Activated CD4-positive, CD25-positive, alpha-beta regulatory T cell treated with anti-CD3 and anti-CD28 coated beads, Interleukin-2, amount 50 U/mL, for 72 hours (primary cell): ENCODE data around the gene ESRRB.

Source experiments
- DNase-seq: peaks from one replicate; pipeline ENCODE4 v3.0.0; 2021

ESRRB gene

GRCh38 chr14:76352639-76353281, 23.2 kb upstream of the ESRRB start:
- peak; percentile 66 for DNase-seq

DNA sequence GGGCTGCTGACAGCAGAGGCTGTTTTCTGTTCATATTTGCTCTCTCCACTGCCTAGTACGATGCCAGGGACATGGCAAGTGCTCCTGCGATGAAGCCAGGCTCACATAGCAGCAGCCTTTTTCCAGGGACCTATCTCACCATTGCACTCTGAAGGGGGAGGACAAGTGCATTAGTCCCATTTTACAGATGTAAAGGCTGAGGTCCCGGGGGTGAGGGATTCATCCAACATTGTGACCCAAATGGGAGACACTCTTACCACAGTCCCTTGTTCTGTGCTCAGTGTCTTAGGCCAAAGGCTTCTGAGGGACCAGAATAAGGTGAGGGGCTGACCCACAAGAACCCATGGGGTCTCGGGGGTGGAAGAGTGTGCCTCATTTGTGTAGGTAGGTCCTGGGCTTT, 21.6 kb upstream of the ESRRB start:
- no peak for DNase-seq

GRCh38 chr14:76355771-76356170, 20.2 kb upstream of the ESRRB start:
- DNase-seq, result no peak

GRCh38 chr14:76371066-76371465, 4.9 kb upstream of the ESRRB start:
- no peak for DNase-seq

DNA sequence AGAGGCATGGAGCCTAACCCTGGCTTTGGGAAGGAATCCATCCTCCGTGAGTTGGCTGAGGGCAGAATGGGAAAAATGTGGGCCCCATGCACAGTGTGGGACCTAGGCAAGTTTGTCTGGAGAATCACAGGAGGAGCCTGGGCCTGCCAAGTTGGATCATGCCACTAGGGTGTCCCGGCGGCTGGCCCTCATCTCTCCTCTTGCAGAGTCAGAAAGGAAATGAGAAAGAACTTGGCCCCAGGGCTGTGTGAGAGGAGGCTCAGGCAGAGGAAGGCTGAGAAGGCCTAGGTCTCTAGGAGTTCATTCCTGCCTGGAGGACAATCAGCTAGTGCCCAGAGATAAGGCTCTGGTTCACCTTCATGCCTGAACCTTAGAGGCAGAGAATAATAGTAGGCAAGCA, 2.5 kb upstream of the ESRRB start:
- DNase-seq, result no peak

- DNase-seq, result no peak
Observed at GRCh38 chr14:76375484-76375883, 453 bp upstream of the ESRRB start.

GRCh38 chr14:76376409-76376877, 506 bp downstream of the ESRRB start:
- DNase-seq, result no peak

GRCh38 chr14:76376878-76377734, 1.2 kb downstream of the ESRRB start:
- no peak for DNase-seq

DNA sequence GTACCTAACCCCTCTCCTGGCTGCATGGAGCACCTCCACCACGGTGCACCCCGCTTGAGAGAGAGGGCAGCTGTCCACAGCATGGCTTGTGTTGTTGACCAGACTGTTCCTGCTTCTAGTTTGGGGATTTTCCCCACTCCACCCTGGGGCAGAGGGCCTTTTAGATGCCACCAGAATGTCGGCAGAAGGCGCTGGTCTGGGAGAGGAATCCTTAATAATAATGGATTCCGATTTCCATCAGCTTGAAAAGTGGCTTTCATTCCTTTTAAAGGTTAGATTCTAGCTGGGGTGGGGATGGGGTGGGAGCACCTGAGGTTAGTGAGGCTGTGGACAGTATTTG, 1.8 kb downstream of the ESRRB start:
- DNase-seq, result no peak

DNA sequence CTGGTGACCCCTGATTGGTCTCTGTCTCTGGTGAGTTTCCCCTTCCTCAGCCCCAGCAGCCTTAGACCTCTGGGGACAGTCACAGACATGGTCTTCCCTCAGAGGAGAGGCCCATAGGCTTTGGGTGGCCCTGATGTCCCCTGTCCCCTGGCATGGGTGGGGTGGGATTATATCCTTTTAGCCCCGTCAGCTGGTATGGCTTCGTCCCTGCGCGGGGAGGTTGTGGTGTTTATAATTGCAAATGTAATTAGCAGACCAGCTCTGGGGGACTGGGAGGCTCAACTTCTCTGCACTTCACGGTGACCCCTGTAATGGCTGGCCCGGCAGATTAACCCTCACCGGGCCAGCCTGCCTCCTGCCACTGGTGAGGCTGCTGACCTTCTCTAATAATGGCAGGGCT, 5.1 kb downstream of the ESRRB start:
- DNase-seq, result no peak

DNA sequence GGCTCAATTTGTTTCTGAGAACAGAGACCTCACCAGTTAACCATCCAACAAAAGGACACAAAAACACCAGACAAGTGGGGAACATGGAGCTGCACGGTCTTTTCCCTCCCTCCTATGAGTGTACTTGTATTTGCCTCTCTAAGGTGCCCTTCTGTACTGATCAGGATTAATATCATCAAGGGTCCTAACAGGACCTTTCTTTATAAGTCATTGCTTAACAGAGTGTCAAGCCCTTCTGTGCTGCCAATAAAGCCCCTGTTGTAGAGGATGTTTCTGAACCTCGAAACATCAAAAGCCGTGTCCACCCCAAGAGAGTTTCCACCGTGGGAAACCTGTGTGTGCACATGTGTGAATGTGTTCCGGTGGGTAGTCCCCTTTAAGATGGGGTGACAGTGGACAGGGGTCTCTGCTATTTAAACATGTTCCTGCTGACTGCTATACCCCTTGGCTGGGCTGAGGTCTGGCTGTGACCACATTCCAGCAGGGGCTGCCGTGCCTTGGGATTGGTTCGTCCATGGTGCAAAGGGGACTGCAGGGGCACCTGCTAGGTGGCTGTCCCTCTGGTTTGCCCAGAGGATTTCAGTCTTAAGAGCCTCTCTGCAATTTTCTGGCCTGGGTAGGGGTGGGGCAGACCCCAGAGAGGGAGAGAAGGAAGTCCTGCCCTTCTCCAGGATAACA, 6.0 kb downstream of the ESRRB start:
- no peak for DNase-seq

- DNase-seq, result no peak
Observed at GRCh38 chr14:76382495-76382832, 6.5 kb downstream of the ESRRB start.

DNA sequence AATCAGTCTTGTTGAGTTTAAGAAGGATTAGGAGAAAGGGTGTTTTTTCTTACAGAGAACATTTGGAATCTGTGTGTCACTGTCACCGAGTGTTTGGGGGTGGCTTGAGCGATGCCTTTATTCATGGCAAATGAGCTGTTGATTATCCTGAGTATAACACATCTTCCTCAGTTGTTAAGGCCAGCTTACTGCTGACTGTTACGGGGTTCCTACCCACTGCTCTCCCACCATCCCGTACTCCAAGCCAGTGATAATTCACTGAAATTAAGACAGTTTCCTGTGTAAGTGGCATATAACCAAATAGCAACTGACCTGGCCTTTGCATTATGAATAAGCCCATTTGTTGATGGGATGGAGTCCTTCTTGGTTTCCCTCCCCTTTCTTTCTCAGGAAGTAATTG, 9.5 kb downstream of the ESRRB start:
- DNase-seq, result no peak

DNA sequence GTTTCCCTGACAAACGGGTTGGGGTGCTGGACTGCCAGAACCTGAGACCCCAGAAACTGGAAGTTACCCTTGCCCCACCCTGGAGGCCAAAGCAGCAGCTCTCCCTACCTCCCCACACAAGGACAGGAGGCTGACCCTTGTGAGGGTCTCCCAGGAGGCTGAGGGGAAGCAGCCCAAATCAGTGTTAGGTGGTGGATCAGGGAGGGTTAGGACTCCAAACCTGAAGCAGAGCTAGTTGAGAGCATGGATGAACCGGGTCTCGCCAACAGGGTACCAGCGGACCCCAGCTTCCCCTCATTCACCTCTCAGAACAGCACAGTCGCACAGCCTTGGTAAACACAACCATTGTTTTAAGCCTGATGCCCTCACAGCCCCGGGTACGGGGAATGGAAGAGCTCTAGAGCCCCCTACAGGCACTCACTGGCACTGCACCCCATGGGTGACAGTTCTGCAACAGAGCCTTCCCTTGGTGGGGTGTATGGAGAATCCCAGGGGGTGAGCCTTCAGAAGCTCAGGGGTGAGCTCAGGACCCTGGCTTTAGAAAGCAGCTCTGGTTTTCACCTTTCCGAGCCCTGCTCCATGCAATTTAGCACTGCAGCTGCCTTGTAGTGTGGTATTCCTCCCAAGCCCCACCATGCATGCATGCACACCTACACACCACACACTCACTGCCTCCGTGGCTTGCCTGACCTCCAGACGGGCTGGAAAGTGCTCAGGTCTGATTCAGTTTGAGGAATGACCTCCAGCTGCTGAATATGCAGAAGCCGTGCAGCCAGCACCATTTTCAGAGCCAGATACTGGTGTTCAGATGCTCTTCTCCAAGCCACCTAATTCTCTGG, 11.2 kb downstream of the ESRRB start:
- DNase-seq, result peak; percentile 73

GRCh38 chr14:76389841-76390240, 13.9 kb downstream of the ESRRB start:
- DNase-seq, result no peak

- no peak for DNase-seq
Observed at GRCh38 chr14:76390621-76391020, 14.7 kb downstream of the ESRRB start.

DNA sequence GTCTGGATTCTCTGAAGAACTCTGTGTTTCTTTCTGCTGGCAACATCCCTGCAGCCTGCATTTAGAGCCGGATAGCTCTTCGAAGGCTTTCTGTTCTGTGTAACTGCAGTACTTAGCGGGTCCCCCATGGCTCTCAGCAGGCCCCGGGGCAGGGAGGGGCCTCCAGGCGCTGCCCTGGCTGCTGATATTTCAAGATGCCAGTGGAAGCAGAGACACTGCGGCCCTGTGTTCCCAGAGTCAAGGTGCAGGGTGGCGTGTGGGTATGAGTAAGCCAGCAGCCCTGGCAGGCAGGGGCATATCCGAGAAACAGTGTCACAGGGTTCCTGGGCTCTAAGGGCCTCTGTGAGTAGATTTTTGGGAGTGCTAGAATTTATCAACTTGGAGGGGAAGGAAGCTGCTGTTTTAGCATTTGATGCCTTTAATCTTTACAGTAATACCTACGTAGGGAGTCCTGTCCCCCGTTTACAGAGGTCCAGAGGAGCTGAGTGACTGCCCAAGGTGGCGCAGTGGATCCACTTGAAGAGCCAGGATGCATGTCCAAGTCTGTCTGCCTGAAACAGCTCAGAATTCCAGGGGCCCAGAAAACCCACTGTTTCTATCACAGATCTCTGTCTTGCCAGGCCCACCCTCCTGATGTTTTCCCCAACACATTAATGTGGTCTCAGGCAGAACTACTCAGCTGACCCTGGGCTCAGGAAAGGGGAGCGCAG, 16.2 kb downstream of the ESRRB start:
- no peak for DNase-seq

GRCh38 chr14:76394569-76394968, 18.6 kb downstream of the ESRRB start:
- no peak for DNase-seq

GRCh38 chr14:76395161-76395560, 19.2 kb downstream of the ESRRB start:
- DNase-seq, result no peak

DNA sequence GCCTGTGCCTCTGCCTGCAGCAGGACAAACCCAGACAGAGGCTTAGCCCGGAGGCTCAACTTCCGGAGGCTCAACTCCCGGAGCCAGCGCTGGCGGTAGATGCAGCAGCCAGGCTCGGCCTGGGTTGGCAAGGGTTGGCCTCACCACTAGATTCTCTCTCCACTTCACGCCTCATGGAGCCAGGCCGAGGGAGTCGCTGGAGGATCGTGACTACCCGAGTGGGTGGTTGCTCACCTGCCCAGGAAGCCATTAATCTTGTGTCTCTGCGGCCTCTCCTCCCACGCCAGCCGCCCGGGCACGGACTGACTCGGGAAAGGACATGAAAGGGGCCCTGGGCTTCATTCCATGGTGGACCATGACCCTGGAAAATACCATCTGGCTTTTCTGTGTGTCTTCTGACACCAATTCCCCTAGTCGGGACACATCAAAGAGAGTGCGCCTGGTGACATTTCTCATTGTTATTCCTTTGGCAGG, 20.8 kb downstream of the ESRRB start:
- DNase-seq, result no peak

- no peak for DNase-seq
Observed at GRCh38 chr14:76405627-76406026, 29.7 kb downstream of the ESRRB start.

DNA sequence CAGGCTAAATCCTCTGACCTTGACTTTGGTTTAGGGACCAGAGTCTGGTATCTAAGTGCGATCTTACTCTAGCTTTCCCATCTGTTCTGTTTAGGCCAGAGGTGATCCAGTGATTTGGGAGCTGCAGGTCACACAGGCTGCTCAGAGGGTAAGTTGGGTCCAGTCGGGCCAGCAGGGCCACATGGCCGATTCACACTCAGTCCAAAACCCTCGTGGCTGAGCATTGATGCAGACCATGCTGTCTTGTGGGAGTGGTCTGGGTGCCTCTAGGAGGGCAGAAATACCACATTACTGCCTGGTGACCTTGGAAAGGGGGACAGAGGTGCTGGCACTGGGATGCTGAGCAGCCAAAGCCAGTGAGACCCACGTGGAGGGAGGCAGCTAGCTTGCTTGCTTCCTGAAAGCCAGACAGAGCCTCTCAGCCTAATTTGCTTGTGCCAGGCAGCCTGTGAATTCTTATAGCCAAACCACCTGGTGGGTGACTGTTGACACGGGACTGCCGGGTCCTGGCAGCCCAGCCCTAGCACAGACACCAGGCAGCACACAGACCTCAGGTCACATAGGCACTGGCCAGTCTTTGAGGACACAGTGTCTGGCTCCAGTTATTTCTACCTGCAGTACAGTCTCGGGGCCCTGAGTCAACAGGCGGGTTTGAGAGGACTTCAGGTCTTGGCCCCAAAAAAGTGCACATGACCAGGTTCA, 31.7 kb downstream of the ESRRB start:
- DNase-seq, result no peak
